MCF 10A (cell line): ENCODE measurements around the gene OAT. TPM values are rescaled to one million over a fixed set of nuclear protein-coding genes. Genes with fewer than 3 reads are reported as not detected.
A peak's percentile ranks its signal among the peaks of the same experiment; 100 is the strongest.

ENCODE experiments used
- BruUV-seq: library from RNA; stranded (reverse); fragments of 400-500 nt; replicated peaks from 2 replicates; lab custom pipeline; 2021; lab: Mats Ljungman, UMichigan
- CTCF ChIA-PET: fragments of 300-600 bp; sonication (Branson Sonifier 250); formaldehyde crosslinking; extraction: SDS; loops from one replicate; lab custom pipeline; 2021; ENCODE audit warnings: antibody characterized with exemption, inconsistent platforms; lab: Yijun Ruan, JAX
- POLR2A ChIA-PET: fragments of 300-600, 350-650 bp; sonication (Branson Sonifier 250); formaldehyde crosslinking; extraction: SDS; loops from one replicate; lab custom pipeline; 2020; ENCODE audit warnings: antibody characterized with exemption, inconsistent platforms; lab: Yijun Ruan, JAX
- DNase-seq: peaks from one replicate; pipeline ENCODE4 v3.0.0-alpha.2; 2018; ENCODE audit not compliant: unreplicated experiment
- H3K27ac Mint-ChIP-seq: one replicate; pipeline ENCODE4 v1.8.0; 2022; ENCODE audit warnings: mild to moderate bottlenecking, low read depth, mixed read lengths; ENCODE audit not compliant: unreplicated experiment
- H3K27me3 Mint-ChIP-seq: one replicate; pipeline ENCODE4 v1.8.0; 2022; ENCODE audit warnings: mixed read lengths; ENCODE audit not compliant: insufficient read depth, unreplicated experiment
- H3K36me3 Mint-ChIP-seq: one replicate; pipeline ENCODE4 v1.8.0; 2022; ENCODE audit warnings: mild to moderate bottlenecking, moderate library complexity, mixed read lengths; ENCODE audit not compliant: insufficient read depth, unreplicated experiment
- H3K4me1 Mint-ChIP-seq: one replicate; pipeline ENCODE4 v1.8.0; 2022; ENCODE audit warnings: mixed read lengths; ENCODE audit not compliant: insufficient read depth, unreplicated experiment
- H3K4me3 Mint-ChIP-seq: one replicate; pipeline ENCODE4 v1.8.0; 2022; ENCODE audit warnings: mild to moderate bottlenecking, moderate library complexity, mixed read lengths; ENCODE audit not compliant: unreplicated experiment
- H3K9me3 Mint-ChIP-seq: one replicate; pipeline ENCODE4 v1.8.0; 2022; ENCODE audit warnings: mixed read lengths; ENCODE audit not compliant: unreplicated experiment
- intact Hi-C: fragments of 100-400 bp; cut with micrococcal nuclease; formaldehyde crosslinking; loops from 2 replicates; pipeline ENCODE4 v1.14.1; 2022
- total RNA-seq: library from RNA; stranded (reverse); gene quantifications from 2 replicates; pipeline ENCODE4 v1.2.3, GENCODE V29; 2022
- TF ChIP-seq, protein P1 (sequence below): fragments of 200-600 bp; IDR thresholded peaks from one replicate; pipeline ENCODE4 v1.8.0; 2022; ENCODE audit warnings: antibody characterized with exemption, mild to moderate bottlenecking; ENCODE audit not compliant: unreplicated experiment

OAT gene
- total RNA-seq, 1 experiment from 2014 or later, result 68.1 TPM

DNA sequence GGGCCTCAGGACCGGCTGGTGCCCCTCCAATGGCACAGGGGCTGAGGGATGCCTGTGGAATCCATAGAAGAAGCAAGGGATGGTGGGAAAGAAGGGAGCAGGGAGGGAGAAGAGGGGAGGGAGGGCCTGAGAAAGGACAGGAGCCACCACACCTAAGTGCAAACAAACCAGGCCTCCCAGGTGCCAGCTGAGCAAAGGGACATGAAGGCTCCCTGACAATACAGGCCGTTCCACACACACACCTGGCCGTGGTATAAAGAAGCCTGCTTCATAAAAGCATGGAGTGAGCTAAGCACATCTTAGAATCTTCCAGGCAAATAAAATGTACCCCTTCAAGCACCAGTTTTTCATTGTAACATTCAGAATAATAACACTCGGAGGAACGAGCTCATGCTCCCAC lies 54.0 kb downstream of the OAT start:
- no peaks in the 10 kb centered on the region for H3K27me3 Mint-ChIP-seq
- H3K4me1 Mint-ChIP-seq, result no peaks in the 10 kb centered on the region
- TF ChIP-seq, protein P1, sequence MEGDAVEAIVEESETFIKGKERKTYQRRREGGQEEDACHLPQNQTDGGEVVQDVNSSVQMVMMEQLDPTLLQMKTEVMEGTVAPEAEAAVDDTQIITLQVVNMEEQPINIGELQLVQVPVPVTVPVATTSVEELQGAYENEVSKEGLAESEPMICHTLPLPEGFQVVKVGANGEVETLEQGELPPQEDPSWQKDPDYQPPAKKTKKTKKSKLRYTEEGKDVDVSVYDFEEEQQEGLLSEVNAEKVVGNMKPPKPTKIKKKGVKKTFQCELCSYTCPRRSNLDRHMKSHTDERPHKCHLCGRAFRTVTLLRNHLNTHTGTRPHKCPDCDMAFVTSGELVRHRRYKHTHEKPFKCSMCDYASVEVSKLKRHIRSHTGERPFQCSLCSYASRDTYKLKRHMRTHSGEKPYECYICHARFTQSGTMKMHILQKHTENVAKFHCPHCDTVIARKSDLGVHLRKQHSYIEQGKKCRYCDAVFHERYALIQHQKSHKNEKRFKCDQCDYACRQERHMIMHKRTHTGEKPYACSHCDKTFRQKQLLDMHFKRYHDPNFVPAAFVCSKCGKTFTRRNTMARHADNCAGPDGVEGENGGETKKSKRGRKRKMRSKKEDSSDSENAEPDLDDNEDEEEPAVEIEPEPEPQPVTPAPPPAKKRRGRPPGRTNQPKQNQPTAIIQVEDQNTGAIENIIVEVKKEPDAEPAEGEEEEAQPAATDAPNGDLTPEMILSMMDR, result no peak
- H3K36me3 Mint-ChIP-seq, result no peaks in the 10 kb centered on the region
- ChIA-PET CTCF (interaction anchor here (0.6 kb wide), 1 partner anchor 19 kb away, joined by 4 read pairs; no protein-coding TSS in a partner anchor), POLR2A (no interaction called here)
- no TSS peak for BruUV-seq
- DNase-seq, result no peak
- H3K27ac Mint-ChIP-seq, result no peak overlapping the region
- H3K4me3 Mint-ChIP-seq, result no peak overlapping the region
- no peaks in the 10 kb centered on the region for H3K9me3 Mint-ChIP-seq
- intact Hi-C loops, result no loop called here

DNA sequence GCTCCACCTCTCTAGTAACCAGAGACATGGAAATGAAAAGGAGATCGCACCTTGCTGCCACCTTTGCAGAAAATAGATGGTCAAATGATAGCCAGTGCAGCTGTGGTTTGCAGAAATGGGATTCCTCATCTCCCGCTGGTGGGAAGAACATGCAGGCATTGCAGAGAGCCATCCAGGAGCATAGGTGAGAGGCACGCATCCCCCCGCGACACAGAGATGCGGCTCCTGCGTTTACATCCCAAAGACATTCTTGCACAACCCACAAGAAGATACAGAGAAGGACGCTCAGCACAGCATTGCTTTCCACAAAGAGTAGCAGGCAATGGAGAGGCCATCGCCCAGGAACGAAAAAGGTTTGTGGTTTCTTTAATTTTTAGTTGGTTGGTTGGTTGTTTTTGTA lies 56.2 kb downstream of the OAT start:
- no TSS peak for BruUV-seq
- no peaks in the 10 kb centered on the region for H3K36me3 Mint-ChIP-seq
- peaks cover 3% of the 10 kb centered on the region for H3K4me1 Mint-ChIP-seq
- H3K4me3 Mint-ChIP-seq, result no peak overlapping the region
- no peak for DNase-seq
- CTCF ChIA-PET, result no interaction called here
- no peaks in the 10 kb centered on the region for H3K27me3 Mint-ChIP-seq
- TF ChIP-seq, protein P1, result no peak
- no peak overlapping the region for H3K27ac Mint-ChIP-seq
- H3K9me3 Mint-ChIP-seq, result no peaks in the 10 kb centered on the region
- POLR2A ChIA-PET, result no interaction called here
- intact Hi-C loops, result no loop called here

DNA sequence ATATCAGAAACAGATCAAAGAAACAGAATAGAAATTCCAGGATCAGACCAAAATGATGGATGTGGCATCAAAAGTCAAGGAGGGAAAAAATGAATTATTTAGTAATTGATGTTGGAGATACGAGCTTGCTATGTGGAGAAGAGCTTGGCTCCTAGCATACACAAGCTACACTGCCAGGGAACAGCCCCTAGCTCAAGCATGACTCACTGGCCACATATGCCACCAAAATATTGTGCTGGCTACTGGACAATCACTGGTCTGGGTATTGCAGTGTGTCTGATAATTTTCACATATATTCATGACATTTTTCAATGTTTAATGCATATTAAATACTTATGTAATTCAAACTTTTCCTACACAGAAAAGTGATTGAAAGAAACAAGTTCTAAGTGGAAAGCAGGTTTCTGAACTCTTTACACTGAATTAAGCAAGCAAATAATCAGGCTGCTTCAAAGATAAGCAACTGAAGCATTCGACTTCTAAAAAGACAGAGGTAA lies 59.3 kb downstream of the OAT start:
- Mint-ChIP-seq H3K27me3 (no peaks in the 10 kb centered on the region), H3K9me3 (no peaks in the 10 kb centered on the region), H3K4me3 (no peak overlapping the region), H3K36me3 (no peaks in the 10 kb centered on the region), H3K27ac (no peak overlapping the region), H3K4me1 (peaks cover 17% of the 10 kb centered on the region)
- DNase-seq, result peak; percentile 60
- ChIA-PET CTCF (interaction anchor here (0.8 kb wide), 1 partner anchor 244 kb away, joined by 3 read pairs; no protein-coding TSS in a partner anchor), POLR2A (no interaction called here)
- intact Hi-C loops, result no loop called here
- TF ChIP-seq, protein P1, result no peak
- BruUV-seq, result no TSS peak

DNA sequence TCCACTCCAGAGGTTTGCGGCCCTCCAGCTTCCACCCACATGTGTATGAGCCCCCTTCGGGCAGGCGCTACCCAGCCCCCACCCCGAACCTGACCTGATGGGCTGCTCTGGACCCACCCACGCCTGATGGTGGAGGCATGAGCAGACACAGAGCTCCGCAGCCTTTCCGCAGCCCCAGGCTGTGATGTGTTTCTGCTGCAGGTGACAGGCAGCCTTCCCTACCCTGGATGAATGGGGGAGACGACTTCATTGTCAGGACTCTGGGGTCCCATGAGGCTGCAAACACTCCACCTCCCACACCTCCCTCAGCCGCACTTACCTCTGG lies 61.2 kb downstream of the OAT start:
- TF ChIP-seq, protein P1, result no peak
- Mint-ChIP-seq H3K4me1 (peaks cover 17% of the 10 kb centered on the region), H3K9me3 (no peaks in the 10 kb centered on the region), H3K27me3 (no peaks in the 10 kb centered on the region), H3K36me3 (no peaks in the 10 kb centered on the region), H3K4me3 (no peak overlapping the region), H3K27ac (no peak overlapping the region)
- CTCF ChIA-PET, result interaction anchor here (1.3 to 2.1 kb wide), 4 partner anchors 9 to 363 kb away, joined by 5 to 13 read pairs (median 6); no protein-coding TSS in a partner anchor
- no peak for DNase-seq
- BruUV-seq, result no TSS peak
- POLR2A ChIA-PET, result interaction anchor here (0.6 to 2.0 kb wide), 4 partner anchors 9 to 252 kb away, joined by 4 to 10 read pairs (median 8); no protein-coding TSS in a partner anchor
- intact Hi-C loops, result no loop called here
